NCI-H1417 (cell line): ENCODE data around the gene GPR35.

Experiments used
- DNase-seq, 3 experiments: peaks; one replicate each; lab custom pipeline; 2025; lab: John Stamatoyannopoulos, UW

GPR35 gene, protein sequence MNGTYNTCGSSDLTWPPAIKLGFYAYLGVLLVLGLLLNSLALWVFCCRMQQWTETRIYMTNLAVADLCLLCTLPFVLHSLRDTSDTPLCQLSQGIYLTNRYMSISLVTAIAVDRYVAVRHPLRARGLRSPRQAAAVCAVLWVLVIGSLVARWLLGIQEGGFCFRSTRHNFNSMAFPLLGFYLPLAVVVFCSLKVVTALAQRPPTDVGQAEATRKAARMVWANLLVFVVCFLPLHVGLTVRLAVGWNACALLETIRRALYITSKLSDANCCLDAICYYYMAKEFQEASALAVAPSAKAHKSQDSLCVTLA

DNA sequence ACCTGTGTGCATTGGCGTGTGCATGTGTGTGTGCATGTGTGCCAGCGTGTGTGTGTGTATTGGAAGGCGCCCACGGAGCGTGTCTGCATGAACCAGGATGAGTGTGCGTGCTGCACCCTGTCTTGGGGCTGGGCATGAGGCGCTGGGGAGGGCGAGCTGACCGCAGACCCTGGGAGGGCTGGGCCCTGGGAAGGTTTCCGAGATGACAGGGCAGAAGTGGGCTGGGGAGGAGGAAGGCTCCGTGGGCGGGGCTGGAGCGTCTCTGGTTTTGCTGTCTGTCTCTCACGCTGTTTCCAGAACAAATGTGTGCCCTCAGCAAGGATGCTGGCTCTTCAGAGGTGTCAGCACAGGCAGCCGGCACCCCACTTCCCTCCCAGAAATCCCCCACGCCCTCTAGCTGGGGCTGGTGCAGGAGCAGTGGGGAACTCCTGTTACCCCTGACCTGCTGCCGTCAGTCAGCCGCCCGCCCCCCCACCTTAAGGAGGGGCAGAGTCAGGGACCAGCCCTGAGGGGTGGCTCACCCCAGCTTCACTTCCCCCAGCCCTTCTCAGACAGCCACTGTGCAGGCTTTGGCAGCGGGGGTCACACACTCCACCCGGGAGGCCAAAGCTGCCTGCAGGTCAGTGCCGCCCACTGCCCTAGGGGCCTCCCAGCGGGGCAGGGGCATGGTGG is at the start of gene GPR35:
GPR35 (plus strand) TSS at position 531 of the 672 bp plus-strand sequence. CDS start 4,473 bp downstream, outside the sequence.
- no peak for DNase-seq

DNA sequence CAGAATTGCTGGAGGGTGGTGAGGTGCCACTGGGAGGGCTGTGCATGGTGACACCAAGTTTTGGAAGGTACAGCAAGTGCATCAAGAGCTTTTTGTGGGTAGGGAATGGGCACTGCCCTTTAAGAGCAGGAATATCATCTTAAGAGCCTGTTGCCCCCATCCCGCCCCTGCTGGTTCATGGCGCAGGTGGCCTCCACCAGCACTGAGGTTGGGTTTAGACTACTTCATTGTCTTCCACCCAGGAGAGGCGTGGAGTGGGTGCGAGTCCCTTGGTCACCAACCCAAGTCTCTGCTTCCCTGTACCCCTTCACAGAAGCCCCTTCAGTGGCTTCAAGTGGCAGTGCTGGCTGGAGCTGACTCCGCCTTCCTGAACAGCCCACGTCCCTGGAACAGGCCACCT is 49.2 kb upstream of the GPR35 start:
- no peak for DNase-seq

DNA sequence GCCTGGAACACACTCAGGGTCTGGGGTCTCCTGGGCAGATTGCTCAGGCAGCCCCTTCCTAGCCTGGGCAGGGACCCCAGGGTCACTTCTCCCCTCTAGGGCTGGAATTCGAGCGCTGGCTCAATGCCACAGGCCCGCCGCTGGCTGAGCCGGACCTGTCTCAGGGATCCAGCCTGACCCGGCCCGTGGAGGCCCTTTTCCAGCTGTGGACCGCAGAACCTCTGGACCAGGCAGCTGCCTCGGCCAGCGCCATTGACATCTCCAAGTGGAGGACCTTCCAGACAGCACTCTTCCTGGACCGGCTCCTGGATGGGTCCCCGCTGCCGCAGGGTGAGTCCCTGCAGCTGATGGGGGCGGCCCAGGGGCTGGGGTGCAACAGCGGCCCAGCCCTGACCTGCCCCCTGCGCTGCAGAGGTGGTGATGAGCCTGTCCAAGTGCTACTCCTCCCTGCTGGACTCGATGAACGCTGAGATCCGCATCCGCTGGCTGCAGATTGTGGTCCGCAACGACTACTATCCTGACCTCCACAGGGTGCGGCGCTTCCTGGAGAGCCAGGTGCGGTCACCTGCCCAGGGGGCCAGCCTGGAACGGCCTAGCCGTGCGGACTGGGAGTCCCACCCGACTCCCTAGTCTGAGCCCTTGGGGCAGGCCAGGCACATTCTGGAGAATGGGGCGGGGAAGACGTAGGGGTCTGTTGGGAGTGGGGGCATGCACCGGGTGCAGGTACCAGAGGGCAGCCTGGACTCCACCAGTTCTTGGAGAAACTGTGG is 48.7 kb upstream of the GPR35 start:
- DNase-seq, result no peak

DNA sequence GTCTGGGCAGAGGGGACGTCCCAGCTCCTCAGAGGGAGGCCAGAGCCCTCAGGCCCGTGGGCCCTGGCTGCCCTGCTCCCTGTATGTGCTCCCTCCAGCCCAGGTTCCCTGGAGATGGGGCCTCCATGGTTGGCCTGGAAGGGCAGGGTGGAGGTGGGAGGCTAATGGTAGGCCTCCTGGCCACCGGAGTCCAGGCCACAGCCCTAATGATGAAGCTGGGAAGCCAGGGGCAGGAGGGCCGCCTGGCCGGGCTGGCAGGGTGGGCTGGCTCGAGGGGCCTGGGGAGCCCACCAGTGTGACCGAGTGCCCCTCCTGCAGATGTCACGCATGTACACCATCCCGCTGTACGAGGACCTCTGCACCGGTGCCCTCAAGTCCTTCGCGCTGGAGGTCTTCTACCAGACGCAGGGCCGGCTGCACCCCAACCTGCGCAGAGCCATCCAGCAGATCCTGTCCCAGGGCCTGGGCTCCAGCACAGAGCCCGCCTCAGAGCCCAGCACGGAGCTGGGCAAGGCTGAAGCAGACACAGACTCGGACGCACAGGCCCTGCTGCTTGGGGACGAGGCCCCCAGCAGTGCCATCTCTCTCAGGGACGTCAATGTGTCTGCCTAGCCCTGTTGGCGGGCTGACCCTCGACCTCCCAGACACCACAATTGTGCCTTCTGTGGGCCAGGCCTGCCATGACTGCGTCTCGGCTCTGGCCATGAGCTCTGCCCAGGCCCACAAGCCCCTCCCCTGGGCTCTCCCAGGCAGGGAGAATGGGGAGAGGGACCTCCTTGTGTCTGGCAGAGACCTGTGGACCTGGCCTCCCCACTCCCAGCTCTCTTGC is 47.8 kb upstream of the GPR35 start:
- no peak for DNase-seq

DNA sequence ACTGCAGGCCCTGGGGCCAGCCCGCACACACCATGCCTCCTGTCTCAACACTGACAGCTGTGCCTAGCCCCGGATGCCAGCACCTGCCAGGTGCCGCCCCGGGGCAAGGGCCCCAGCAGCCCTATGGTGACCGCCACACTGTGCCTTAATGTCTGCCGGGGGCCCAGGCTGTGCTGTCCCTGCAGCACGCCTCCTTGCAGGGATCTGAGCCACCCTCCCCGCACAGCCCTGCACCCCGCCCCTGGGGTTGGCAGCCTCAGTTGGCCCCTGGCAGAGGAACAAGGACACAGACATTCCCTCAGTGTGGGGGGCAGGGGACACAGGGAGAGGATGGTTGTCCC is 47.2 kb upstream of the GPR35 start:
- DNase-seq, result no peak

DNA sequence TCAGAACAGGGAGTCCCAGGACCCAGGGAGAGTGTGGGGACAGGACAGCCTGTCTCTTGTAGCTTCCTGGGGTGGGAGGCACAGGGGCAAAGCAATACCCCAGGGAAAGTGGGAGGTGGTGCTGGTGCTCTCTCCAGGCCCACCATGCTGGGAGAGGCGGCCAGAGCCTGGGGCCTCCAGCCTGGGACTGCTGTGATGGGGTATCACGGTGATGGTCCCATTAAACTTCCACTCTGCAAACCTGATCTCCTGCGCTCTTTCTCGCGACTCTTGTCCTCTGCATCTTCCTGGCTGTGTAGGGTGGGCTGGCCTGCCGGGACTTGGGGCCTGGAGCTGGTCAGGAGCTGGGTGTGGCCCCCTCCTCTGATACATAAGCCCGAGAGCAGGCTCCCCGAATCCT is 46.8 kb upstream of the GPR35 start:
- no peak for DNase-seq

DNA sequence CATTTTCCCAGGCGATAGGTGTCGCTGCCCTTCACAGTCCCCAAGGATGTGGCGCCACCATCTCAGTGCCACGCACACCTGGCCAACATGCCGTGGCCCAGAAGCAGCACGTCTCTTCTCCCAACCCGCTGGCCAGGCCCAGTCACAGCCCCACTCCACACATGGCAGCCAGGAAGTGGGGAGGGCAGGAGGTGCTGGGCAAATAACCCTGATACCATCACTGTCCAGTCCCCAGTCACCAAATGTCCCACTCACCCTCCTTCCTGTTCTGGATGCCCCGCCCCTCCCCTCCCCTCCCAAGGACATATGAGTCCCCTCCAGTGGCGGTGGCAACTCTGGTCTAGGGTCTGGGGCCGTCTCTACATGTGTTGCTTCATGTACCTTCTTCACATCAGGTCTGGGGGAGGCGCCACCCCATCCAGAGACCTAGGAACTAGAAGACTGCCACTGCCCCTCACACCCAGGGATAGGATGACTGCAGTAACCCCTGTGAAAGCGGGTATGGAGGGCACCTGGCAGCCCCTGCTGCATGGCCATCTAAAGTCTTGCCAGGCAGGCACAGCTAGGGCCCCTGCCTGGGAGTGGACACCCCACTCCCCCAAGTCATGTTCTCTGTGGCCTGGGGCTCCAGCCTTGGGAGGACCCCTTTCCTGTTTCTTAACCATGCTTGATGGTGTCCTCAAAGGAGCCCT is 46.1 kb upstream of the GPR35 start:
- no peak for DNase-seq

DNA sequence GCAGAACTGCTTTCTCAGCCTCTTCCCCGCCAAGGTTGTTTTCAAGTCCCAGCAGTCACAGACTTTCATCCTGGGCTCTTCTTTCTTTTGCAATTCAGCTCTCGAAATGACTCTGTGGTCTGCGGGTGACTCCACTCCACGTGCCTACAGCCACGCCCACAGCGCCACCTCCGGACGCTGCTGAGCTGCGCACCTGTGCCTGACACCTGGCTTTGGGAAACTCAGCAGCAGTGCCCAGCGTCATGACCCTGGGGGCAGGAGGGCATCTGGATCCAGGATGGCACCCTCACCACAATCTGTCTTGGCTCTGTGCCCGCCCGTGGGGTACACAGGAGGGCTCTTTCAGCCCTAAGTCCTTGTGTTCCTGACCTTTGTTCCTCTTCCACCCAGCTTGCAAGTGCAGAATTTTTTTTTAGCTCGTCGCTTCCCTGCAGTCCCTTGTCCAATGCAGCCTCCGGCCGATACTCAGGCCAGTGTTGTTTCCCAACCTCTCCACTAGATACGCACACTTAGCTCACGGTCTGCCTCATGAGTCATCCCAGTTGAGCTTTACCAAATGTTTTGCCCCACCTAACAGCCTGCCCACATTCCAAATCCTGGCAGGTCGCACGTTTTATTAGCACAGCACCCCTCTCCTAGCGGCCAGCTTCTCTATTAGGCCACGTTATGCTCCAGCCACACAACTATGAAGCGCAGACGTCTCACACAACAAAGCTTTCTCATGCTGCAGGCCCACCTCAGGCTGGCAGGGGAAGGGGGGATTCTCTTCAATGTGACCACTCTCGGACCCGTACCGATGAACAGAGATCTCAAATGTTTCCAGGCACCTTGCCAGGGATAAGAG is 45.3 kb upstream of the GPR35 start:
- DNase-seq, result peak in 1 of 3 experiments; percentile 12

DNA sequence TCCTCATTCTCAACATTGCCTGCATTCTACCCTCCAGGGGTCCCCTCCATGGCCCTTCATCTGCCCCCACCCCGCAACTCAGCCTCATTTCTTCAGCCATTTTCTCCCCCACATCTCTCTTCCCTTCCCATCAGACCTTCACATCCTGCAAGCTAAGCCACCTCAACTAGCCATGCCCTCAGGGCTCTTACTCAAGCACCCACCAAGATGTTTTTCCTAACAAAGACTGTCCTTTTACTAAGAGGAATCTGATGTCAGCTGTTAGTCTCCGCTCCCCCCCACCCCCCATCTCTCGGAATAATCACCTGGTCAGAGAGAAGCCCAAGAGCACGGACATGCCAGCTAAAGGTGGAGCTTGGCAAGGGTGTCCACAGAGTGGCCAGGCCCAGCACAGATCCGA is 43.5 kb upstream of the GPR35 start:
- no peak for DNase-seq

DNA sequence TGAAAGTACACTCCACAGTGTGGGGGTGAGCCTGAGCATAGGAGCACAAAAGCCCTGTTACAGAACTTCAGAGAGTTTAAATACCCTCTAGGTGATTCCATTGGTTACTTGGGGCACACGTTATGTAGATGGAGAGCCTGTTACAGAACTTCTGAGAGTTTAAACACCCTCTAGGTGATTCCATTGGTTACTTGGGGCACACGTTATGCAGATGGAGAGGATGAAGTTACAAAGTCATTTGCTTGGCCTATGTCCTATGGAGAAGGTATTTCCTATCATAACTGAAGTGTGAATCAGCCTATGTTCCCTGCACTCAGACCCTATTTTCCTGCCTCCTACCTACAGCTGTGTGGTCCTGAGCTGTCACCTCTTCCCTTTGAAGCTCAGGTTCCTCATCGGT is 42.5 kb upstream of the GPR35 start:
- no peak for DNase-seq

DNA sequence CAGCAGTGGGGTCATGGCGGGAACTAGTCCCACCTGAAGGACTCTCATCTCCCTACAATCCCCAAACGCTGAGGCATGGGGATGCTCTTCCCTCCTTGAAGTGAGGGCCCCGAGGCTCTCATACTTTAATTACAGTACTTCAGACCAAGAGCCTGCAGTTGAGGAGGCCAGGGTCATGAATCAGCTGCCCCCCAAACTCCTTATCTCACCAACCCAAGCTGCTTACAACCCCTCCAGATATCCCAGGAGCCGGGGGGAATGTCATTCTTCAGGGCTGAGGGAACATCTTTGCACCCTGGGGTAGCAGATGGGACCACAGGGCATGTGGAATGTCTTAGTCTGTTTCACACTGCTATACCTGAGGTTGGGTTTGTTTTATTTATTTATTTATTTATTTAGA is 41.5 kb upstream of the GPR35 start:
- DNase-seq, result no peak

DNA sequence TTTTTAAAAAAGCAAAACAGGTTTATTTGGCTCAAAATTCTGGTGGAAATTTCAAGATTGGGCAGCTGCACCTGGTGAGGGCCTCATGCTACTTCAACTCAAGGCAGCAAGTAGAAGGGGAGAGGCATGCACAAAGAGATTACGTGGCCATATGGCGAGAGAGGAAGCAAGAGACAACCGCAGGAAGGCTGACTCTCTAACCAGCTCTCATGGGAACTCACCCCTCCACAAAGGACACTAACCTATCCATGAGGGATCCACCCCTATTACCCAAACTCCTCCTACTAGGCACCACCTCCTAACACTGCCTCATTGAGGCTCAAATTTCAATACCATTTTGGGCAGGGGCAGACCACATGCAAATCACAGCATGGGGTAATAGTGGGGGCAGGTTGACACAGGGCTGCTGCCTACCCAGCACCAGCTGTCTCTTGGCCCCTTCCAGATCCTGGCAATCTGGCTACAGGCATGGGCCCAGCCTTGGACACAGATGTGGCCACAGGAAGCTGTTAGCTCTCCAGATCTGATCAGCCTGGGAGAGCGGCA is 40.7 kb upstream of the GPR35 start:
- no peak for DNase-seq

DNA sequence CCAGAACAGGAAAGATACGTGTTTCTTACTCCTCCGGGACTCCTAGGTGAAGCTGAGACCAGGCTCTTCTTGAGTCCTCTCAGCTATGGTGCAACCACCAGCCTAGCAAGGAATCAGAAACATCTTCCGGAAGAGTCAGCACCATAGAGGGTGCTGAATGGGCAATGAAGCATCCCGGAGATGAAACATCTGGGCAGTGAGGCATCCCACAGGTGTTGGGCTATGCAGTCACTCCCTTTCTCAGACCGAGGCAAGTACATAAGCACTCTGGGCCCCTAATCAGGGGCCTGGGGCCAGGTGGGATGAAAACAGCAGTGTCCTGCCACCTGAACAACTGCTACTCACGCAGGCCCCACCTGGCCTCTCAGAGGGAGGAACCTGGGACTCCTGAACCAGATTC is 40.2 kb upstream of the GPR35 start:
- no peak for DNase-seq

DNA sequence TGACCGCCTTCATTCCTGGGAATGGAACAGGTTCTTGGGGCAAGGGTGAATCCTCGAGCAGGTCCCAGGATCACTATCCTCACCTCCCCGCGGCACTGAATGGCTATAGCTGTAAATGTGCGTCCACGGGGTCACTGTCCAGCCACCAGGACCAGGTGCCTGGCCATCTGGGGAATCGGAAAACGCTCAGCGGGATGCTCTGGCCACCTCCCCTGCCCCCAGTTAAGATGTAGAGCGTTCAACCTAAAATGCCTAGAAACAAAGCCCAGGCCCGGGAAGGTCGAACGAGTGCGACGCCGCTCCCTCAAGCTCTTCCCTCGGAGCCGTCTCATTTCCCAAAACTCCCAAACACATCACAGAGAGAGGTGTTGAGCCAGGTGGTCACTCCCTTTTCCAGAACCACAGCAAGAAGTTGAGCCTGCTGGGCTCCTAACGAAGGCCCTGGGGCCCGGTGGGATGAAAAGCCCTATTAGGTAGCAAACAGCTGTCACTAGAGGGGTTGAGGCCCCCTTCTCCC is 39.5 kb upstream of the GPR35 start:
- DNase-seq, result no peak

DNA sequence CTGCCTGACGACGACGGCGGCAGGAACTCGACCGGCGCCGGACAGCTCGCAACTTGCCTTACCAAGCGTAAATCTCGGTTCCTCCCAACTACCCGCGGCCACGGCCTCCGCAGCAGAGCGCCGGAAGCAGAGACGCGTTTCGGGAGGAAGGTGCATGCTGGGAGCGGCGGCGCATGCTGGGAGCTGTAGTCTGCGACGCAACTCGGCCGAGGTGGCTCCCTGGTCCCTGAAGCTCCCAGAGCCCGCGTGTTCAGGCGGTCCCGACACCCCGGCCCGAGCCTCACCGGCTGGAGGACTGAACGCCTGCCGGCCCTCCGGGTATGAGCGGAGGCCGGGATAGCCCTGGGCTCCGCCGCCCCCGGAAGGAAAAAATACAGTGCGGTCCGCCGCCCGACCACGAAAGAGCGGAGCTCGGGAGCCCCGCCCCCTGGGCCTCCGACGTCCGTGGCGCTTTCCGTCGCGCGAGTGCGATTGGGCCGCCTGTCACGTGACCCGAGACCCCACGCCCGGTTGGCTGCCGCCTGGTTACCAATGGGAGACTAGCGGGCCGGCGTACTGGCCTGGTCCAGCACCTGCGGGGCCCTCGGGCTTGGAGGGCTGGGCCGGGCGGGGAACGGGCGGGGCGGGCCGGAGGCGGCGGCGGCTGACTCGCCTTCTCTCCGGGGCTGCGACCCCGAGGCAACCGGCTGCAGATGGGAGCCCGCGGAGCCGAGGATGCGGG is 38.9 kb upstream of the GPR35 start, which contains the start of gene CAPN10:
CAPN10 (plus strand) TSS at position 537 of the 721 bp plus-strand sequence; CDS start at position 715, 178 bp downstream.
- DNase-seq, result peak; percentile 92 to 98 (median 96)

DNA sequence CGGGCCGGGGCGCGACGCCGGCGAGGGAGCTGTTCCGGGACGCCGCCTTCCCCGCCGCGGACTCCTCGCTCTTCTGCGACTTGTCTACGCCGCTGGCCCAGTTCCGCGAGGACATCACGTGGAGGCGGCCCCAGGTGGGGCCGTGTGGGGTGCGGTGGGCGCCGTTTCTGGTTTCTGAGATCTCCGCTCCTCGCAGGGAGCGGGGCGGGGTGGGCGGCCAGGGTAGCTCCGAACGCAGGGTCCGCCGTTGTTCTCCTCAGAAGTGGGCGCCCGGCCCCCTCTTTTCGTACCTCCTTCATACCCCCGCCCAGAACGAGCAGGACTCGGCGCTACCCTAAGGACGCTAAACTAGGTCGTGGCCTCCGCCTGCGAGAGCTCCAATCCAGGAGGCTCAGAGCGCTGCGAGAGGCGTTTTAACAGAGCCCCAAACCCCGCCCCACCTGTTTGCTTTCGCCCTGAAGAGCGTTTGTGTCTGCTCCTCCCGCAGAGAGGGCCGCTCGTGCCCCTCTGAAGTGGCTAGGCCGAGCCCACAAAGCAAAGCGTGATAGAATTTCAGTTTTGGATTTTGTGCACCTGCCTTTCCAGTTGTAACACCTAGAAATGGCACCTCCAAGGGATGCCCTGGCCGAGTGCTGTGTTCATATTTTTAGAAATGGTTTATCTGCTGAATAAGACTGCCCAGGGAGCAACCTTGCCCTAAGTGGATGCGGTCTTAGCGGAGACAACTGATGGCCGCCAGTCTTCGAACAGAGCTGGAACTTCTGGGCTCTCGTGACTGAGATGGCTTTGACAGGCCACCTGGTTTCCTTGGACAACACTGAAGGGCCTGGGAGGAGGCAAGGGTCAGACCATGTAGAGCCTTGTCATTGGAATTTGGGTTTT is 38.1 kb upstream of the GPR35 start:
- peak; percentile 68 to 80 (median 69) for DNase-seq

DNA sequence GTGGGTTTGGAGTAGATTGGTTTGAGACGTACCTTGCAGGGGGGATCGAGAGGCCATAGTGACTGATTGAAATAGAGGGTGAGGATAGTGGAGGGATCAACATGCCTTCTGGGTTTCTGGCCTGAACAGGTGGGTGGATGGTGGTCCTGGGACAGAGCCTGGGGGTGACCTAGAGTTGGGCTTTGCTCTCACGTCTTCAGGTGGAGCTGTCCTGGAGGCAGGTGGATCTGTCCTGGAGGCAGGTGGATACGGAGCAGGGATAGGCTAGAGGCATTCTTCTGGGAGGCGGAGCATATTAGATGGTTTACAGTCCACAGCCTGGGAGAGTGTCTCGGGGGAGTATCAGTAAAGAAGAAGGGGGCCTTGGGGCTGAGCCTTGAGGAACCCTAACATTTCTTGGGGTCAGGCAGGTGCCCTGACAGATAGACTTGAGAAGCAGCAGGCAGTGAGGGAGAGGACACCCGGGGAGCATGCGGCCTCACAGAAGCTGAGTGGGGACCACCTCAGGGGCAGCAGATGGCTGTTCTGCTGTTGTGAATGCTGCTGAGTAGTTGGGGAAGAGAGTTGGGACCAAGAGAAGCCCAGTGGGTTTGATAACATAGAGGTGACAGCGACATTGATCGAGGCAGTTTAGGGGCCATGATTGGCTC is 37.1 kb upstream of the GPR35 start:
- no peak for DNase-seq

DNA sequence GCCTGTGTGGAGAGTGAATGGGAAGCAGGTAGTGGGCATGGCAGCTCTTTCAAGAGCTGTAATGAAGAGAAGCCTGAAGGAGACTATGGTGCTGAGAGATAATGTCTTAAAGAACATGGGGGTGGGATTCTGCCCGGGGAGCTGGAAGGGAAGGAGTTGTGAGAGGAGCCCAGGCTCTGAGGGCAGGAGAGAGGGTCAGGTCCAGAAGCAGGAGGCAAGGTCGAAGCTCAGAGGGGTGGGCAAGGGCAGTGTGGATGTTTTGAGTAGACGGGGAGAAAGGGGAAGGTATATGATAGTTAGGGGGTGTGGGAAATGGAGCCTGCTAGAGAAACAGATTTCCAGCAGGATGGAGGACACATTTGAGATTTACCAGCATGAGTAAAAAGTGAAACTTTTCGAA is 36.6 kb upstream of the GPR35 start:
- no peak for DNase-seq
